GM15510 (cell line): ENCODE measurements around the gene MTHFD2L.

Experiments
- POLR2A ChIP-seq: IDR thresholded peaks from 3 replicates; pipeline ENCODE4 v1.6.1; 2011; ENCODE audit warnings: borderline replicate concordance; ENCODE audit not compliant: insufficient read length; ENCODE audit errors: extremely low read depth

MTHFD2L gene

DNA sequence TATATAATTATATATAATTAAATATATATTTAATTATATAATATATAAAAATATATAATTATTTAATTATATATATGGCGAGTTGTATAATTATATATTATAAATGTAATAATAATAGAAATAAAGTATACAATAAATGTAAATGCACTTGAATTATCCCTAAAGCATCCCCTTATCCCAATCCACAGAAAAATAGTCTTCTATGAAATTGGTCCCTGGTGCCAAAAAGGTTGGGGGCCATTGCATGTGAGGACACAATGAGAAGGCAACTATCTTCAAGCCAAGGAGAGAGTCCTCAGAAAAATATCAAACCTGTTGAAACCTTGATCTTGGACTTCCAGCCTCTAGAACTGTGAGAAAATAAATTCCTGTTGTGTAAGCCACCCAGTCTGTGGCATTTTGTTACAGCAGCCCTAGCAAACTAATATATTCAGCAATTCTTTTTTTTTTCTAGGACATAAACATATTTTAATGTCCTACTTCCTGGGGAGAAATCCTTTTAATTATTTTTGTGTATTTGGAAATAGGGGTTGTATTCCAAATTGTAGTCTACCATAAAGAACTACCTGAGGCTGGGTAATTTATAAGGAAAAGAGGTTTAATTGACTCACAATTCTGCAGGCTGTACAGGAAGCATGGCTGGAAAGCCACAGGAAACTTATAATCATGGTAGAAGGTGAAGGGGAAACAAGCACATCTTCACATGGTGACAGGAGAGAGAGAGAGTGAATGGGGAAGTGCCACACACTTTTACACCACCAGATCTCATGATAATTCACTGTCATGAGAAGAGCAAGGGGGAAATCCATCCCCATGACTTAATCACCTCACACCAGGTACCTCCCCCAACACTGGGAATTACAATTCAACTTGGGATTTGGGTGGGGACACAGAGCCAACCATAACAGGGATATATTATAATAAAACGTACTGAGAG lies 36.0 kb upstream of the MTHFD2L start:
- no peak for TF ChIP-seq POLR2A

DNA sequence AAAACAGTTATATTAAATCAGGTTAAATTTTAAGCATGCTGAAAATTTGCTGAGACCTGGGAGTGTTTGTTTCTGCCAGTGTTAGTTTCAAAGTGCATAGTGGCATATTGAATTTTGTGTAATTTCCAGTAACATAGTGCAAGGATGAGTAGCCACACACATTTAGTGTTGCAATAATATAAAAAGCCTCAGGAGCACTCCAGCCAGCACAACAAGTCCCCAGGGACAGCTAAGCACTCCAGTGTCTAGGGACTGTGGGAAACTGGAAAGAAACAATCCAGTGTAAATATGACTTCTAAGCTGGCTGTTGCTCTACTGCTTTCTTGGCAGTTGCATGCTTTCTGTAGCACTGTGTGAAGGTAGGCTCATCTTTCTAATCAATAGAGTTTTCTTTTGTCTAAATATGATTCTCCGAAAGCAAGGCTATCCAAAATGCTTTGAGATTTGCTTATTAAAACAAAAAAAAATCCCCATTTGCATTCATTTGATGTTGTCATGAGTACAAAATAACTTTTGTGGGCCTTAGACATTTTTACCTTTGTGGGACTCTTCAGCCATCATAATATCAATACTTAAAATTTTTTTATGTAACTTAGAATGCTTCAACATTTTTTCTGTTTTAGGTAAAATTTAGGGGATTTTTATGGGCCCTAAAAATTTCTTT lies 34.7 kb upstream of the MTHFD2L start:
- TF ChIP-seq POLR2A, result no peak

DNA sequence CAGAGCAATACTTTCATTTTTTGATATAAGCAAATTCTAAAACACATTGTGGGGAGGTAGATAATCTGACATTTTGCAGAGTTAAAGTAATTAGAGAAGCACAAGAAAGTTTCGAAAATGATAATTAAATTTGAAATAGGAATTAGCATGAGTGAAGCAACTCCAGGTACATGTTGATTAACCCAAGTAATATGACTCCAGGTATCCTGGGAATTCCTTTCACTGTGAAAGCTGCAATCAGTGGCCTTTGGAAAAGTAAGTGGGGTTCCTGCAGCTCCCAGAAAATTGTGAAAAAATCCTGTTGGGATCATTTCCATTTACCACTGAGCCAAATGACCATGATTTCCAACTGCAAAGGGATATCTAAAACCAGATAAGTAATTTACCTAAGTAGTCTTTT lies 32.9 kb upstream of the MTHFD2L start:
- TF ChIP-seq POLR2A, result no peak

DNA sequence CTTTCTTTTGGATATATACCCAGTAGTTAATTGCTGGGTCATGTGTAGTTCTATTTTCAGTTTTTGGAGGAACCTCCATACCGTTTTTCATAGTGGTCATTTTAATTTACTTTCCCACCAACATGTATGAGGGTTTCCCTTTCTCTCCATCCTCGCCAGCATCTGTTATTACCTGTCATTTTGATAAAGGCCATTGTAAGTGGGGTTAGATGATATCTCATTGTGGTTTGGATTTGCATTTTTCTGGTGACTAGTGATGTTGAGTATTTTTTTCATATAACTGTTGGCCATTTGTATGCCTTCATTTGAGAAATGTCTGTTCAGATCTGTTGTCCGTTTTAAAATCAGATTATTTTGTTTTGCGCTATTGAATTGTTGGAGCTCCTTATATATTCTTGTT lies 30.2 kb upstream of the MTHFD2L start:
- TF ChIP-seq POLR2A, result no peak

DNA sequence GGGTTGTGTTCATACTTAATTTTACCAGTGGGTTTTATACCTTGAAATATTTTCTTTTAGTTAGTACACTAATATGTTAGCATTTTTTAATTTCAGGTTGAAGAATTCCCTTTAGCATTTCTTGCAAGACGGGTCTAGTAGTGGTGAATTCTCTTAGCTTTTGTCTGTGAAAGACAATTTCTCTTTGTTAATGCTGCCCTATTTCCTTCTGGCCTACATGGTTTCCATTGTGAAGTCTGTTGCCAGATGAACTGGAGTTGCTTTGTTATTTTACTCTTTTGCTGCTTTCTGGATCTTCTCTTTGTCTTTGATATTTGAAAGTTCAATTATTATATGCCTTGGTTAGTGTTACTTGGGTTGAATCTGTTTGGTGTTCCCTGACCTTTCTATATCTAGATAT lies 25.0 kb upstream of the MTHFD2L start:
- TF ChIP-seq POLR2A, result no peak

DNA sequence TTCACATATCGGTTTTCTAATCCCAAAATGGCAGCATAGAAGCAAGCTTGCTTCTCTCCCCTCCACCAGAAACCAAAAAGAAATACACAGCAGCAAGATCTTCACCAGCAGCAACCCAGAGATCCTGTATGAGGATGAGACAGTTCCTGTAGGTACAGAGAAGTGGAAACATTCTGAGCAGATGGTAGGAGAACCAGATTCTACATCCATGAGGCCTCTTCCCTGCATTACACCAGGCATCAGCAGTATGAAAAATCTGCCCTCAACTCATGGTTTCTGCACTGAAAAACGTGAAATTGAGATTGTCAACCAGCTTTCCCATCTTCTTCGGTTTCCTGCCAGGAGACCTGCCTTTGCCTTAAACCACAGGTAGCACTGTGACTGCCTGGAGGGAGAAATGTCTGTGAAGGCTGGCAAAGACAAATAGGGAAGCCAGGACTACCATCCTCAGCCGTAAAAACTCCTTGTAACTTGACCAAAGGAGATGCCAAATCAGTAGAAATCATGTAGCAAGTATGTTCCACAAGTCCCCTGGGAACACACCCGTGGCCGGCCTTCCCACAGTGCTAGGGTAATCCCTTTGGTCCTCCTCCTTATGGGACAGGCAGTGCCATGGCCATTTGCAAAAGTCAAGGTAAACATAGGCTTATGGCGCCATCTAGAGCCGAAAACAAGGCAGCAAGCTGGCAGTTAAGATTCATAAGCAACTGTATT lies 24.0 kb upstream of the MTHFD2L start:
- no peak for TF ChIP-seq POLR2A

DNA sequence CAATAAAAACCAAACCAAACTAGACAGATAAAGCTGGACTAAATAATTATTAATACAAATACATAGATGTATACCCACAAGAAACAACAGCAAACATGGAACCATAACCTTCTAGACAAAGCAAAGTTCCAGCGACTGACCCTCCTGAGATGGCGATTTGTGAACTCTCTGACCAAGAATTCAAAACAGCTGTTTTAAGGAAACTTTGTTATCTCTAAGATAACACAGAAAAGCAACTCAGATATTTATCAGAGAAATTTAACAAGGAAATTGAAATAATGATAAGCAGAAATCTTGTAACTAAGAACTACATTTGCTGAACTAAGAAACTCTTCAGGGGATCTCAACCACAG lies 23.4 kb upstream of the MTHFD2L start:
- no peak for TF ChIP-seq POLR2A

DNA sequence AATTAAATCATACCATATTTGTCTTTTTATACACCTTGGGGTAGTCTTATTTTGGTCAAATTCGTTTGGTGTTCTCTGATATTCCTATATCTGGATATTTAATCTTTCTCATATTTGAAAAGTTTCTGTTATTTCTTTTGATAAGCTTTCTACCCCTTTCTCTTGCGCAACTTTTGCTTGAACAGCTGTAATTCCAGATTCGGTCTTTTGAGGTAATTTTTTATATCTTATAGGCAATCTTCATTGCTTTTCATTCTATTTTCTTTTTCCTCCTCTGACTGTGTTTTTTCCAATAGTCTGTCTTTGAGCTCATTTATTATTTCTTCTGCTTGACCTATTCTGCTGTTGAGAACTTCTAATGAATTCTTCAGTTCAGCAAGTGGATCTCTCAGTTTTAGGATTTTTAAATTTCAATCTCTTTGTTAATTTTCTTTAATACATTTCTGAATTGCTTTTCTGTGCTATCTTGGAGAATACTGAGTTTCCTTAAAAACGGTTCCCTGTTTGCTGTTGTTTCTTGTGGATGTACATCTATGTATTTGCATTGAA lies 11.3 kb upstream of the MTHFD2L start:
- no peak for TF ChIP-seq POLR2A

DNA sequence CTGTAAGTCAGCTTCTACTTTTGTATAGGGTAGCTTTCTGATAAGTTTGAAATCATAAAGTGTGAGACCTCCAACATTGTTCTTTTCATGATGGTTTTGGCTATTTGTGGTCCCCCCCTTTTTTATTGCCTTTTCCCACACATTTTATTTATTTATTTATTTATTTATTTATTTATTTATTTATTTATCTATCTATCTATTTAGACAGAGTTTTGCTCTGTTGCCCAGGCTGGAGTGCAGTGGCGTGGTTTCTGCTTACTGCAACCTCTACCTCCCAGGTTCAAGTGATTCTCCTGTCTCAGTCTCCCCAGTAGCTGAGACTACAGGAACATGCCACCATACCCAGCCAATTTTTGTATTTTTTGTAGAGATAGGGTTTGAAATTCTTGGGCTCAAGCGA lies 9.7 kb upstream of the MTHFD2L start:
- no peak for TF ChIP-seq POLR2A

DNA sequence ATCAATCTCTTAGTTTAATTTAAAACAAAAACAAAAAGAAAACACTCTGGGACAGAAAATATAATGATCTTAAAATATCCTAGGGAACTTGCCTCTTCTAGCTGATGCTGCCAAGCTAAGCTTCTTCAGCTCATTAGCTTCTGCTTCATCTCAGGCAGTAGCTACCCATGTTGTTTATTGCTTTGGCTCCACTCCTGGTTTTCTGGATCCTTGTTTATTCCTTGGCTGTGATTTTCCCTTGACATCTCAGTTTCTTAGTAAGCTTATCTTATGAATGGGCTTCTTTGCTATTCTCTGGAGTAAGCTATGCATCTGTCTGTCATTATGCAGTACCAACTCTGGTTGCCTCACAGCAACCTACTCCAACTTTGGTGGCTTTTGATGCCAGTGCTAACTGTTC lies 5.1 kb upstream of the MTHFD2L start:
- no peak for TF ChIP-seq POLR2A

DNA sequence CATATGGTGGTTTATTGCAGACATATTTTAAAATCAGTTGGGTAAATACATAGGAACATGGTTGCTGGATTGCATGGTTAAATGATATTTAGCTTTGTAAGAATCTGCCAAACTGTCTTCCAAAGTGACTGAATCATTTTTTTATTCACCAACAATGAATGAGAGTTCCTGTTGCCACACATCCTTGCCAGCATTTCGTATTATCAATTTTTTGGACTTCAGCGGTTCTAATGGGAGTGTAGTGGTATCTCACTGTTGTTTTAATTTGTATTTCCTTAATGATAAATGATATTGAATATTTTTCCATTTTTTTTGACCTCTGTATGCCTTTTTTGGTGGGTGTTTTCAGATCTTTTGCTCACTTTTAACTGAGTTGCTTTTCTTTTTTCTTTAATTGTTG lies 1.4 kb upstream of the MTHFD2L start:
- TF ChIP-seq POLR2A, result no peak

DNA sequence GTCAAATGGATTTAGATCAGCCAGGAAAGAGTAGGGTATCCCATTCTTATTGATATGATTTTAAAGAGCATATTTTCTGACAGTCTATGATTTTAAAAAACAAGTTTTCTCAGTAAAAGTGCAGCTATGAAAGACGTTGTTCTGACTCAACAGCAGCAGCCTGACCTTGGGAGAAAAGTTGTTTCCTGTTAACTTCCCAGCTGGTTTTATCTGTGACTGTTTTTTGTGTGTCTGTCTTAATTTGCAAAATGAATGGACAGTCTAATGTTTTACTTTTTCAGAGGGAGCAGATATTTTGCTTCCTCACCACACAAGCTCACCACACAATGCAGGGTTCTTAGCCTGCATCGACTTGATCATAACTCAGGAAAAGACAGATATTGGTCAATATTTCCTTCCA lies 764 bp upstream of the MTHFD2L start:
- TF ChIP-seq POLR2A, result no peak

DNA sequence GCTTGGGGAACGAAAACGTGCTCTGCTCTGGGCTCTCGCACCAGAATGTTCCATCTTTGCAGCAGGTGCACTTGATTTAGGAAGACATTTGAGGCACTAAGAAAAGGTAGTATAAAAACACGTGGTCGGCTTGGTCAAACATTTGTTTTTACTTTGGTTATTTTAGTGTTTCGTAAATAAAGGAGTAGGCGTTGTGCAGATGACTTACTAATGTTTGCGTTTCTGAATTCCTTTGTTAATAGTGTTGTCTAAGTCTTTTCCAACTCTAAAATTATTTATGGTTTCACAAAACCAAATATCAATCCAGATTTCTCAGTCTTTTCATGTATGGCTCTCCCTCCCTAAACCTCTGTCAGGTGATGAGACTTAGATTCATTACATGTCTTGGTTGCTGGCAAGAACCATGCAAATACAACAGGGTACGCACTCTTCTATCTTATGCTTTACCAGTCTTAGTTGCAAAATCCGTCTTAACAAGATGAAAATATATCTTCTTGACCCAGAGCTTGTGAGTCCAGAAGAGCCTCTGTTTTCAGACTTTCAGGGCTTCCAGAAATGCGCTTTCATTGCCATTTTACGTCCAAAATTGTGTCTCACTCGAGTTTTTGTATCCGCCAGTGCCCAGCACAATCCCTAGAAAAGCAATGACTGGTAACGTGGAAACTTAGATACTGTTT lies 686 bp downstream of the MTHFD2L start:
- no peak for TF ChIP-seq POLR2A

DNA sequence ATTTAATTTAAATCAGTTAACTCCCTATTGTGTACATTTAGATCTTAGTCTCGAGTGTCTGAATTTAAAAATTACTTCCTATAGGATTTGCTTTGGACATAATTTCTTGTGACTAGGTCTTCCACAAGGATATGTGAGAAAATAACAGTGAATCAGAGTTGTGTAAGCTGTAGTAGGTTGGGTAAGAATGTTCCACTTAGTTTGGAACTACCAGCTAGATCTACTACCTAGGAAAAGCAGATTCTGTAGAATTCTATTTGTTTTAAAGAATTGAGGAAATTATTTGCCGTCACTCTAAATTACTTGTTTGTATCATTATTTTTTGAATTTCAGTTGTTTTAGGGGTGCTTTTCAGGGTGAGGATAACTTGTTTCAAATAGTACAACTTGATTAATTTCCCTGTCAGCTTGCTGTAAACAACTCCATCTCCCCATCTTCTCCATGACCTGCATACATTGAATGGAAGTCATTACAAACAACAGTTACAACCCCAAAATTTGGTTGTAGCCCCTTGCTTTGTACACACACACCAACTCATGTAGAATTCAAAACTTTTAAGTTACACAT lies 1.3 kb downstream of the MTHFD2L start:
- TF ChIP-seq POLR2A, result no peak
